ENCODE measurements around the gene IL1R2. TPM values are rescaled to one million over a fixed set of nuclear protein-coding genes. Genes with fewer than 3 reads are reported as not detected.
A peak's percentile ranks its signal among the peaks of the same experiment; 100 is the strongest.

The IL1R2 gene
- total and polyA plus RNA-seq, 2 donors from 2014 or later = 11.2 to 20.0 TPM

DNA sequence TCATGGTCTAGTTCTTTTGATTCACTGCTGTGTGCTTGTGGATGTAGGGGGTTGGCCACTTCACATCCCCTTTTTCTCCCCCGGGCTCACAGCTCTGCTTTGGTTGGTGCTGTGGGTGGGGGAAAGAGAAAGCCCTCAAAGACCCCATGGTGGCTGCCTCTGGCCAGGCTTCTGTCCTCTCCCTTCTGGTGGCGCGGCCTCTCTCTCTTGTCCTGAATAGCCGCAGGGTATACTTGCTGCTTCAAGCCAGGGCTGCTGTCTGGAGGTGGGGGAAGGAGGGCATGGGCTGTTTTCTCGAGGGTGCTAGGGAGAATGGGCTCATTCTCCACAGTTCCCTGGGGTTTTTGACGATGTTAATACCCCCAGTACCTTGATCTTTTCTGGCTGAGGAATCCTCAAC is 53.9 kb downstream of the IL1R2 start:
- TF ChIP-seq, protein P1, sequence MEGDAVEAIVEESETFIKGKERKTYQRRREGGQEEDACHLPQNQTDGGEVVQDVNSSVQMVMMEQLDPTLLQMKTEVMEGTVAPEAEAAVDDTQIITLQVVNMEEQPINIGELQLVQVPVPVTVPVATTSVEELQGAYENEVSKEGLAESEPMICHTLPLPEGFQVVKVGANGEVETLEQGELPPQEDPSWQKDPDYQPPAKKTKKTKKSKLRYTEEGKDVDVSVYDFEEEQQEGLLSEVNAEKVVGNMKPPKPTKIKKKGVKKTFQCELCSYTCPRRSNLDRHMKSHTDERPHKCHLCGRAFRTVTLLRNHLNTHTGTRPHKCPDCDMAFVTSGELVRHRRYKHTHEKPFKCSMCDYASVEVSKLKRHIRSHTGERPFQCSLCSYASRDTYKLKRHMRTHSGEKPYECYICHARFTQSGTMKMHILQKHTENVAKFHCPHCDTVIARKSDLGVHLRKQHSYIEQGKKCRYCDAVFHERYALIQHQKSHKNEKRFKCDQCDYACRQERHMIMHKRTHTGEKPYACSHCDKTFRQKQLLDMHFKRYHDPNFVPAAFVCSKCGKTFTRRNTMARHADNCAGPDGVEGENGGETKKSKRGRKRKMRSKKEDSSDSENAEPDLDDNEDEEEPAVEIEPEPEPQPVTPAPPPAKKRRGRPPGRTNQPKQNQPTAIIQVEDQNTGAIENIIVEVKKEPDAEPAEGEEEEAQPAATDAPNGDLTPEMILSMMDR (IDR thresholded peaks at IDR 0.05; ENCODE audit: borderline replicate concordance, extremely low read depth, insufficient read depth) = no peak
- Histone ChIP-seq H3K9me3 (ENCODE audit: control insufficient read depth in 2 of 3, insufficient read depth in 1 of 3, low read length in 3 of 3) (no peaks in the 10 kb centered on the region), H3K9ac (ENCODE audit: low read length in 3 of 3) (no peak overlapping the region), H3K36me3 (ENCODE audit: control insufficient read depth in 2 of 3, insufficient read depth in 3 of 3, low read length in 3 of 3) (no peaks in the 10 kb centered on the region), H3K27me3 (ENCODE audit: control insufficient read depth, insufficient read depth, low read length) (no peaks in the 10 kb centered on the region), H3K4me3 (ENCODE audit: low read length in 3 of 3) (no peak overlapping the region), H3K4me1 (ENCODE audit: control insufficient read depth in 2 of 3, insufficient read depth in 2 of 3, low read depth in 1 of 3, low read length in 3 of 3) (peaks cover 0 to 14% (median 11%) of the 10 kb centered on the region in 3 donors), H3K27ac (ENCODE audit: low read depth in 2 of 2, low read length in 2 of 2) (peak overlapping the region in 1 of 2 donors; percentile 1)
- intact Hi-C loops (cut with DNase I) = no loop called here
- DNase-seq (no peak), FAIRE-seq (no peak)

DNA sequence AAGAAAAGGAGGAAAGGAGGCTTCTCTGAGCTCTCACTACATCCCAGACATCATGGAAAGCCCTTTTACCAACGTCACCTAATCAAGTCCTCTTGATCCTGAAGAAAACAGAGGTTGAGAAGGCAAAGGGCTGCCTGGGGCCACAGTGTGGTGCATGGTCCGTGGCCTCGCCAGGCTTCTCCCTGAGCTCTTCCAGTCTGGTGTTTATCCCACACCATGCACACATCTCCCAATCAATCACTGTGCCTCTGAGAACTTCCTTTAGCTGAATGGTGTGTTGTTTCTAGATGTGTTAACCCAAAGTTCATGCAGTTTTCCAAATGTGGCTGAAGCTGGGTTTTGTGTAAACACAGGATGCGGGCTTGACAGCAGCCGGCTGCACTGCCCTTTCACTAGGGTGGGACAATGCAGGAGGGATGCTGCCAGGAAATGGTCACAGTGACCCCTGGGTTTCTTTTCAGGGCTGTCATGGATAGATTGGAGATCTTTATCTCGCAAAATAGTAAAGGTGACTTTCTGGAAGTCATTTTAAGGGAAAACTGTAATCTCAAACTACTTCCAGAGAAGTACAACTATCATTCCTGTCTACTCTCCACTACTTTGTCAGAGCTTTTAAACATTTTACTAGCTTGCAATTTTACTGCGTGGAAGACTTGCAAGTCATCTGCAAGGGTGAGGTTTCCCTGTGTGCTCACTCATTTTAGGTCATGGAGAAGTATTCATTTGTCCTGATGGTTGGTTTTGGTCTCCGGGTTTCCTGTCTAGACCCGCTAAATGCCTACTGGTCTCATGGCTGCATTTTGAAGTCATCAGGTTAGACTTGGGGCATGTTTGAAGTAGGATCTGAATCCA is 54.6 kb downstream of the IL1R2 start:
- intact Hi-C loops (cut with DNase I) = no loop called here

DNA sequence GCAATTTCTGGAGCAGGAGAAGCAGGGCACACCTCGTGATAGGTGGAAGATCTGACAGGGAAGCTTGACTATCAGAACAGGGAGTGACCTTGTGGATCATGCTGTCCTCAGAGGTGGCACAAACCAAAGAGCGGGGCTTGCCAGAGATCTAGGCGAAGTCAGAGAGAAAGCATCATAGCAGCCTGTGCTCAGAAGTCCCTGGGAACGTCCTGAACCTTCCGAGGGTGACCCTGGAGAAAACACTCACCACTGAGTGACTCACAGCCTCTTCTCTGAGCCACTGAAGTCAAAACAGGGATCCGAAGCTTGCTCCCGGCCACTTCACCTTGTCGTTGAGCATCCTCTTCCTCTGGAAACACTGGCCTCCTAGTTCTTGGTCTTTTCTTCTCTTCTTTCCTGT is 56.7 kb downstream of the IL1R2 start:
- no peaks in the 10 kb centered on the region for H3K36me3 ChIP-seq (ENCODE audit: control insufficient read depth in 2 of 3, insufficient read depth in 3 of 3, low read length in 3 of 3)
- H3K4me1 ChIP-seq (ENCODE audit: control insufficient read depth in 2 of 3, insufficient read depth in 2 of 3, low read depth in 1 of 3, low read length in 3 of 3) = peaks cover 0 to 14% (median 11%) of the 10 kb centered on the region in 3 donors
- TF ChIP-seq, protein P1 (IDR thresholded peaks at IDR 0.05; ENCODE audit: borderline replicate concordance, extremely low read depth, insufficient read depth) = no peak
- no peak overlapping the region for H3K9ac ChIP-seq (ENCODE audit: low read length in 3 of 3)
- H3K27me3 ChIP-seq (ENCODE audit: control insufficient read depth, insufficient read depth, low read length) = no peaks in the 10 kb centered on the region
- H3K9me3 ChIP-seq (ENCODE audit: control insufficient read depth in 2 of 3, insufficient read depth in 1 of 3, low read length in 3 of 3) = no peaks in the 10 kb centered on the region
- intact Hi-C loops (cut with DNase I) = no loop called here
- no peak overlapping the region for H3K4me3 ChIP-seq (ENCODE audit: low read length in 3 of 3)
- DNase-seq (no peak), FAIRE-seq (no peak)
- H3K27ac ChIP-seq (ENCODE audit: low read depth in 2 of 2, low read length in 2 of 2) = no peak overlapping the region

More for the DNA sequence above, 54.6 kb downstream of the IL1R2 start:
- TF ChIP-seq, protein P1 (IDR thresholded peaks at IDR 0.05; ENCODE audit: borderline replicate concordance, extremely low read depth, insufficient read depth) = no peak
- H3K4me3 ChIP-seq (ENCODE audit: low read length in 3 of 3) = no peak overlapping the region
- DNase-seq (peak in 1 of 5 donors; percentile 73), FAIRE-seq (no peak)
- peaks cover 0 to 14% (median 11%) of the 10 kb centered on the region in 3 donors for H3K4me1 ChIP-seq (ENCODE audit: control insufficient read depth in 2 of 3, insufficient read depth in 2 of 3, low read depth in 1 of 3, low read length in 3 of 3)
- no peak overlapping the region for H3K9ac ChIP-seq (ENCODE audit: low read length in 3 of 3)
- no peaks in the 10 kb centered on the region for H3K36me3 ChIP-seq (ENCODE audit: control insufficient read depth in 2 of 3, insufficient read depth in 3 of 3, low read length in 3 of 3)
- H3K27me3 ChIP-seq (ENCODE audit: control insufficient read depth, insufficient read depth, low read length) = no peaks in the 10 kb centered on the region
- peak overlapping the region; percentile 5 to 57 for H3K27ac ChIP-seq (ENCODE audit: low read depth in 2 of 2, low read length in 2 of 2)
- H3K9me3 ChIP-seq (ENCODE audit: control insufficient read depth in 2 of 3, insufficient read depth in 1 of 3, low read length in 3 of 3) = no peaks in the 10 kb centered on the region

Measured in kidney (tissue), 14 donors.